Activated CD4-positive, CD25-positive, alpha-beta regulatory T cell (primary cell): Measurements from ENCODE around the gene TCF25.

Experiments used
- DNase-seq, 4 experiments: peaks; one replicate each; lab custom pipeline; 2025; lab: John Stamatoyannopoulos, UW

TCF25 gene

GRCh38 chr16:89946515-89946914 is 73.1 kb downstream of the TCF25 start:
- DNase-seq: no peak

DNA sequence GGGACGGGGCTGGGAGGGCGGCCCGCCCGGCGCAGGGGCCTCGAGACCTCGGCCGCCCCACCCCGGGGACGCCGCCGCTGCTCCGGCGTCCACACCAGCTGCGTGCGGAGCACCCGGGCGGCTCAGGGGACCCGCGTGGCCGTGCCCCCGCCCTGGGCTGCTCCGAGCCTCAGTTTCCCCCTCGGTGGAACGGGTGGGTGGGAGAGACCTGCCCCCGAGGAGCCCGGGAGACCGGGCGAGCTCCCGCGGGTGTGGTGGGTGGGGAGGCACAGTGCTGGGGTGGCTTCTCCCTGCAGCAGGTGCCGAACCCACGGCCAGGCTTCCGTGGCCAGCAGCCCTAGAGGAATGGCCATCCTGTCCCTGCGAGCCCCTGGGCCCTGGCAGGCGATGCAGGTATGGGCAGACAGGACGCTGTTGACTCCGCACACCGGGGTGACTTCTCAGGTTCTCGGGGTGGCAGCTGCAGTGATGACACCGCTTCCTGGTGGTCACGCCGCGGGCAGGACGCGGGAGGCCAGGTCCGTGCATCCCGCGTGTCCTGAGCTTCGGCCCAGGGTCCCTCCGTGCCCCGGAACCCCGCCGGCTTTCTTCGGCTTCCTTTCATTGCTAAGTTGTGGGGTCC is 75.8 kb downstream of the TCF25 start:
- DNase-seq: no peak

GRCh38 chr16:89949756-89950155 is 76.4 kb downstream of the TCF25 start:
- no peak for DNase-seq

- DNase-seq: no peak
Measured at GRCh38 chr16:89951509-89951908, 78.1 kb downstream of the TCF25 start.

DNA sequence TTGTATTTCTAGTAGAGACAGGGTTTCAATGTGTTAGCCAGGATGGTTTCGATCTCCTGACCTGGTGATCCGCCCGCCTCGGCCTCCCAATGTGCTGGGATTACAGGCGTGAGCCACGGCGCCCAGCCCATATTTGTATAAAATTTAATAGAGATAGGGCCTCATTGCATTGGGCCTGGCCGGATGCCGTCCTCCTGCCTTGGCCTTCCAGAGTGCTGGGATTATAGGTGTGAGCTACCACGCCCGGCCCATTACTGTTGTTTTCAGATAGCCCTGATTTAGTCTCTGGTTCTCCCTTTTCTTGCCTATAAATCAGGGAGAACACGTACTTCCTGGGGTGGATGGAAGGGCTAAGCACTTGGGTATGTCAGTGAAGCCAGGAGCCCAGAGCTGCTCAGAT is 78.7 kb downstream of the TCF25 start:
- no peak for DNase-seq

DNA sequence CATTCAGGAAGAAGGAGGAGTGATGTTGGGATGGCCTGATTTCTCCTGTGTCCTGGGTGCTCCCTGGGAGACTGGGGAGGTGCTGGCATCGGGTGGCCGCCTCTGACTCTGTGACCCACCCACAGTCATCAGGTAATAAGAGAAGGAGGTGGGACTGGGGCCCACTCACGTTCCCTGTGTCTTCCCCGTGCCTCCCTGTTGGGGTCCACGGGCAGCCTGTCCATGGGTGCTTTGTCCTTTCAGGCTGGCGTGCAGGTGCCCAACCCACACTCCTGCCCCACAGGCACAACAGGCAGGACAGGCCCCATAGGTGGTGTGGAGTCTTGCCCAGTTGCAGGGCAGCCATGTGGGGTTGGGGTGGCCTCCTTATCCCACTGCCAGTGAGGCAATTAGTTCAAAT is 79.2 kb downstream of the TCF25 start:
- no peak for DNase-seq

GRCh38 chr16:89953671-89954406 is 80.4 kb downstream of the TCF25 start:
- DNase-seq: no peak

- no peak for DNase-seq
Measured at GRCh38 chr16:89954462-89954861, 81.1 kb downstream of the TCF25 start.

DNA sequence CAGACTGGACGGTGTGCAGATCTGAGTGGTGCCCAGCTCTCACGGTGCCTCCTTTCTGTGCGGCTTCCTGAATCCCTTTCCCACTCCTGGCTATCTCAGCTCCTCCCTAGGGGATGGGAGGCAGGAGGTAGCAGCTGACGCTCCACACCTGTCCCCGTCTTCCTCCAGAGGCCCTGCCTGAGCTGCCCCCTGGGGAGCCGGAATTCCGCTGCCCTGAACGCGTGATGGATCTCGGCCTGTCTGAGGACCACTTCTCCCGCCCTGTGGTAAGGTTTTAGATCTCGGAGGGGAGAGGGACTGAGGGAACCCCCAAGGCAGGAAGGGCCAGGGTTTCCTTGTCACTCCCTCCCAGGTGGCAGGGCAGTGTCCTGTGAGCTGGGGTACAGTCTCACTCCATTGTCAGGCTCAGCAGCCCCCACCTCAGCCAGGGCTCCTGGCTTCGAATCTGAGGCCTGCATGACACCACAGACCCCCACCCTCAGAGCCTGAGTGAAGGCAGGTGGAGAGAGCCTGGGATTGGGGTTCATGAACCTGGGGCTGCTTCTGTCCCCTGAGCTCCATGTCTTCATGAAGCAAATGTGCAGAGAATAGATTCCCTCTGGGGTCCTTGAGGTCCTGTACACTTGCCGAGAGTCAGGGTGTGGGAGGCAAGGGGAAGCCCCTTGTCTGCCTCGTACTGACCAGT is 81.8 kb downstream of the TCF25 start:
- DNase-seq: no peak

- no peak for DNase-seq
Measured at GRCh38 chr16:89956505-89957215, 83.3 kb downstream of the TCF25 start.

GRCh38 chr16:89957216-89957785 is 83.9 kb downstream of the TCF25 start:
- no peak for DNase-seq

DNA sequence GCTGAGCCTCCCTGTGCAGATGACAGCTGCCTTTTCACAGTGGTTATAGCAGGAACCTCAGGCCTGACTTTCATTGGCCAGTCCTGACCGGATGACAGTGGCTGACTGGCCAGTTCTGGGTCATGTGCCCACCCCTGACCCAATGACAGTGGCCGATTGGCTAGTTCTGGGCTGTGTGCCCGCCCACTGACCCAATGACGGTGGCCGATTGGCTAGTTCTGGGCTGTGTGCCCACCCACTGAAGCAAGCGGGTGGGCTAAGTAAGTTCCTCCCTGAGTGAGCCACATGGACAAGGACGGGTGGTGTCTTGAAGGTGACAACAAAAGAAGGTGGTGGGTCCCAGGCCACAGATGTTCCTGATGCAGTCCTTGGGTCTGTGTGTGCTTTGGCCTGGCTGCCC is 84.7 kb downstream of the TCF25 start:
- DNase-seq: no peak

- no peak for DNase-seq
Measured at GRCh38 chr16:89958596-89958995, 85.2 kb downstream of the TCF25 start.

GRCh38 chr16:89960966-89961365 is 87.6 kb downstream of the TCF25 start:
- no peak for DNase-seq
